Measurements from ENCODE around the gene HSD17B8. TPM values are rescaled to one million over a fixed set of nuclear protein-coding genes. Genes with fewer than 3 reads are reported as not detected.

The HSD17B8 gene
- total RNA-seq, 1 donor from 2014 or later, result 25.0 TPM

- ATAC-seq, result no peak
- intact Hi-C loops (cut with DNase I), result no loop called here
- DNase-seq (ENCODE audit: missing footprints), result no peak
Observed at GRCh38 chr6:33251395-33252012, 47.0 kb downstream of the HSD17B8 start.

DNA sequence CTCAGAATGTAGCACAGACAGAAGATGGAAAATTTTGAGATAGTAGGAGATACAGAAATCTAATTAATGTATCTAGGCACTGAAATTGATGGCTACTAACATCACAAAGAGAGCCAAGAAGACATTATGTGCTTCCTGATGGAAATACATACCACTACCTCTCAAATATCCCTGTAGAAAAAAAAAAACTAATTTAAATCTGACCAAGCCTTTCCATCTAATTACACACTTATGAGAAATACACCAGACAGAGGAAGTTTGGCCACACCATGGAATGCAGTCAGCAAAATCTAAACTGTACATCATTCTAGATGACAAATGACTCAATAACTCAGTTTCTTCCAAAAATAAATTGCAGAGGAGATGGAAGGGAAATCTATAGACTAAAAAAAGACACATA lies 48.3 kb downstream of the HSD17B8 start:
- ATAC-seq, result no peak
- DNase-seq (ENCODE audit: missing footprints), result no peak
- intact Hi-C loops (cut with DNase I), result no loop called here

DNA sequence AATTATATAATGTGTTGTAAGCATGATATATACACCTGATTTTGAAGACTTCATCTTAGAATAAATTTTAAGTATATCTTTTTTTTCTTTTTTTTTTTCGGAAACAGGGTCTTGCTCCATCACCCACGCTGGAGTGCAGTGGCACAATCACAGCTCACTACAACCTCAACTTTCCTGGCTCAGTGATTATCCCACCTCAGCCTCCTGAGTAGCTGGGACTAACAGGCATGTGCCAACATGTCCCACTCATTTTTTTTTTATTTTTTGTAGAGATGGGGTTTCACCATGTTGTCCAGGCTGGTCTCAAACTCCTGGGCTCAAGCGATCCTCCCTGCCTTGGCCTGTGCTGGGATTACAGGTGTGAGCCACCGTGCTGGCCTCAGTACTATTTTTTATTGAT lies 50.1 kb downstream of the HSD17B8 start:
- intact Hi-C loops (cut with DNase I), result no loop called here
- DNase-seq (ENCODE audit: missing footprints) (no peak), ATAC-seq (no peak)

Small RNAs within 50 kb of the gene (microRNA-seq; reads per million reads assigned to microRNA genes)
- 3.3 reads per million for gene MIR219A1

Other genes with a start within 250 kb of the HSD17B8 start
- 64.1 TPM for gene BRD2, start 236.1 kb upstream of the HSD17B8 start, total RNA-seq
- gene HLA-DOA, start 195.1 kb upstream of the HSD17B8 start, total RNA-seq, result 1.5 TPM
- 42.8 TPM for gene HLA-DPA1, start 131.0 kb upstream of the HSD17B8 start, total RNA-seq
- 38.4 TPM for gene HLA-DPB1, start 128.7 kb upstream of the HSD17B8 start, total RNA-seq
- 1.1 TPM for gene COL11A2, start 12.2 kb upstream of the HSD17B8 start, total RNA-seq
- gene RXRB, start 4.0 kb upstream of the HSD17B8 start, total RNA-seq, result 39.3 TPM
- 55.4 TPM for gene SLC39A7, start 3.8 kb upstream of the HSD17B8 start, total RNA-seq
- 27.7 TPM for gene RING1, start 3.8 kb downstream of the HSD17B8 start, total RNA-seq
- 31.4 TPM for gene VPS52, start 67.2 kb downstream of the HSD17B8 start, total RNA-seq
- 1,075 TPM for gene RPS18, start 67.4 kb downstream of the HSD17B8 start, total RNA-seq
- gene B3GALT4, start 72.5 kb downstream of the HSD17B8 start, total RNA-seq, result 8.5 TPM
- 15.9 TPM for gene WDR46, start 84.6 kb downstream of the HSD17B8 start, total RNA-seq
- gene PFDN6, start 84.9 kb downstream of the HSD17B8 start, total RNA-seq, result 57.8 TPM
- 64.5 TPM for gene RGL2, start 94.3 kb downstream of the HSD17B8 start, total RNA-seq
- 82.3 TPM for gene TAPBP, start 109.4 kb downstream of the HSD17B8 start, total RNA-seq
- 10.8 TPM for gene ZBTB22, start 113.1 kb downstream of the HSD17B8 start, total RNA-seq
- 22.4 TPM for gene DAXX, start 118.3 kb downstream of the HSD17B8 start, total RNA-seq
- gene KIFC1, start 187.2 kb downstream of the HSD17B8 start, total RNA-seq, result 1.3 TPM
- 43.5 TPM for gene PHF1, start 206.4 kb downstream of the HSD17B8 start, total RNA-seq
- gene CUTA, start 213.5 kb downstream of the HSD17B8 start, total RNA-seq, result 107 TPM
- 5.2 TPM for gene SYNGAP1, start 215.4 kb downstream of the HSD17B8 start, total RNA-seq
- gene ZBTB9, start 249.9 kb downstream of the HSD17B8 start, total RNA-seq, result 4.1 TPM

All from Right ventricle myocardium inferior (tissue), 1 donor.